Prostate gland (tissue), 2 donors: ENCODE results near the gene PLA2G2E. TPM values are rescaled to one million over a fixed set of nuclear protein-coding genes. Genes with fewer than 3 reads are reported as not detected.

Experiments used
- DNase-seq: peaks from one replicate; pipeline ENCODE4 v3.0.0-alpha.2; 2019; ENCODE audit warnings: low spot score
- H3K27ac ChIP-seq, 2 donors: fragments of 200-600 bp; sonication (generic); 2 replicates each; pipeline ENCODE4 v1.5.1; 2017 to 2019
- H3K27me3 ChIP-seq: fragments of 200-600 bp; sonication (generic); replicated peaks from 2 replicates; pipeline ENCODE4 v1.5.1; 2019; ENCODE audit not compliant: insufficient read depth
- H3K36me3 ChIP-seq, 2 donors: fragments of 200-600 bp; sonication (generic); 1 replicate in 1 of 2; 2 replicates in 1 of 2; pipeline versions ENCODE4 v1.5.1 to v1.8.1; 2017 to 2019
- H3K4me1 ChIP-seq: fragments of 200-600 bp; sonication (generic); replicated peaks from 2 replicates; pipeline ENCODE4 v1.5.1; 2019
- H3K4me3 ChIP-seq, 2 donors: fragments of 200-600 bp; sonication (generic); 2 replicates each; pipeline ENCODE4 v1.5.1; 2017 to 2019
- H3K9me3 ChIP-seq: fragments of 200-600 bp; sonication (generic); 2 replicates; pipeline ENCODE4 v1.5.1; 2017
- CTCF ChIP-seq, 4 experiments: fragments of 200-600 bp in 2 of 4; fragments of 450-650 bp in 2 of 4; sonication (generic) in 2 of 4; IDR thresholded peaks; 1 replicate in 3 of 4; 2 replicates in 1 of 4; pipeline ENCODE4 v1.5.1; 2016 to 2019; ENCODE audit warnings: antibody characterized with exemption in 4 of 4, mild to moderate bottlenecking in 2 of 4, moderate library complexity in 2 of 4
- POLR2A ChIP-seq: fragments of 450-650 bp; IDR thresholded peaks from one replicate; pipeline ENCODE4 v1.6.1; 2016; ENCODE audit warnings: antibody characterized with exemption, mild to moderate bottlenecking
- POLR2AphosphoS5 ChIP-seq: sonication (generic); formaldehyde crosslinking; IDR thresholded peaks from one replicate; pipeline ENCODE4 v1.6.1; 2017; ENCODE audit warnings: antibody characterized with exemption
- WGBS: methylation state at CpG from one replicate; pipeline ENCODE4 v1.1.5; 2018; 5-methylcytosine and 5-hydroxymethylcytosine counted together
- intact Hi-C: fragments of 100-400 bp; cut with DNase I; formaldehyde crosslinking; loops from one replicate; pipeline ENCODE4 v1.14.2; 2022
- total RNA-seq, 2 donors: library from RNA; depleted of rRNA; stranded (reverse); fragments of >200 nt; gene quantifications; one replicate each; pipeline ENCODE4 v1.1.0, GENCODE V29; 2016

PLA2G2E gene
- total RNA-seq, 2 donors from 2014 or later = not detected

DNA sequence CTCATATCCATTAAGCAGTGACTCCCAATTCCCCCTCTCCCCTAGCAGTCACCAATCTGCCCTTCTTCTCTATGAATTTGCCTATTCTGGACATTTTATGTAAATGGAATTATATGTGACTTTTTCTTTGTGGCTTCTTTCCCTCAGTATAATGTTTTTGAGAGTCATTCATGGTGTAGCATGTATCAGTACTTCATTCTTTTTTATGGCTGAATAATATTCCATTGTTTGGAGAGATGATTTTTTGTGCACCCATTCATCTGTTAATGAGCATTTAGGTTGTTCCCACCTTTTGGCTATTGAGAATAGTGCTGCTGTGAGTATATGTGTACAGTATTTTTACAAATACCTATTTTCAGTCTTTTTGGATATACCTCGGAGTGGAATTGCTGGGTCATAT lies 21.8 kb downstream of the PLA2G2E start:
- intact Hi-C loops = no loop called here
- no peak for DNase-seq
- WGBS = 98% methylated on average over 1 of the region's 1 CpG
- Histone ChIP-seq H3K27ac (no peak overlapping the region), H3K27me3 (no peaks in the 10 kb centered on the region), H3K9me3 (no peaks in the 10 kb centered on the region), H3K4me1 (no peaks in the 10 kb centered on the region), H3K36me3 (peaks cover 0 to 4% of the 10 kb centered on the region in 2 donors), H3K4me3 (no peak overlapping the region)
- no peak for TF ChIP-seq CTCF (IDR thresholded peaks at IDR 0.05)
- no peak for TF ChIP-seq POLR2A
- TF ChIP-seq POLR2AphosphoS5 = no peak

DNA sequence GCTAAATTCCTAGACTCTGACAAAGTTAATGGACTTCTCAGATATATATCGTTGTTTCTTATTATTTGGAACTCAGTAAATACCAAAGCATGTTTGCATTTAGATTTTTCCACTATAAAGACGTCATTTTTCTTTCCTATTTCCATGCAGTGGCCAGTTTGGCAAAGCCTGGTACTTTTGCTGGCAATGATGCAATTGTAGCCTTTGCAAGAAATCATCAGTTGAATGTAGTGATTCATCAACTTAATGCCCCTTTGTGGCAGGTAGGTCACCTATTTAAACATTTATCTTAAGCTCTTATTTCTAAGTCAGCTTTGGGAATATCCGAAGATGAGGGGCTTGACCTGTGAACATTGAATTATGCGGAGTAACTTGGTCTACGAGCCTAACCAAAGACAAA lies 29.2 kb downstream of the PLA2G2E start:
- no peak for TF ChIP-seq CTCF (IDR thresholded peaks at IDR 0.05)
- no peak for TF ChIP-seq POLR2AphosphoS5
- TF ChIP-seq POLR2A = no peak
- no peaks in the 10 kb centered on the region for H3K4me1 ChIP-seq
- intact Hi-C loops = no loop called here
- WGBS = 50% methylated on average over 5 of the region's 5 CpGs
- H3K9me3 ChIP-seq = no peaks in the 10 kb centered on the region
- H3K27me3 ChIP-seq = no peaks in the 10 kb centered on the region
- DNase-seq = no peak
- peaks cover 0 to 7% of the 10 kb centered on the region in 2 donors for H3K36me3 ChIP-seq
- H3K27ac ChIP-seq = no peak overlapping the region
- H3K4me3 ChIP-seq = no peak overlapping the region

- TF ChIP-seq CTCF (IDR thresholded peaks at IDR 0.05) (no peak), POLR2A (no peak), POLR2AphosphoS5 (no peak)
- Histone ChIP-seq H3K27ac (no peak overlapping the region), H3K36me3 (peaks cover 0 to 4% of the 10 kb centered on the region in 2 donors), H3K27me3 (no peaks in the 10 kb centered on the region), H3K9me3 (no peaks in the 10 kb centered on the region), H3K4me1 (no peaks in the 10 kb centered on the region), H3K4me3 (no peak overlapping the region)
- intact Hi-C loops = no loop called here
- DNase-seq = no peak
- 66% methylated on average over 3 of the region's 3 CpGs for WGBS
Measured at GRCh38 chr1:19893687-19894086, 29.7 kb downstream of the PLA2G2E start.

GRCh38 chr1:19892628-19893168 lies 30.7 kb downstream of the PLA2G2E start:
- 85% methylated on average over 6 of the region's 6 CpGs for WGBS
- DNase-seq = no peak
- Histone ChIP-seq H3K36me3 (peaks cover 0 to 3% of the 10 kb centered on the region in 2 donors), H3K4me1 (no peaks in the 10 kb centered on the region), H3K27me3 (no peaks in the 10 kb centered on the region), H3K27ac (no peak overlapping the region), H3K9me3 (no peaks in the 10 kb centered on the region), H3K4me3 (no peak overlapping the region)
- TF ChIP-seq CTCF (IDR thresholded peaks at IDR 0.05) (no peak), POLR2A (no peak), POLR2AphosphoS5 (no peak)
- intact Hi-C loops = no loop called here

DNA sequence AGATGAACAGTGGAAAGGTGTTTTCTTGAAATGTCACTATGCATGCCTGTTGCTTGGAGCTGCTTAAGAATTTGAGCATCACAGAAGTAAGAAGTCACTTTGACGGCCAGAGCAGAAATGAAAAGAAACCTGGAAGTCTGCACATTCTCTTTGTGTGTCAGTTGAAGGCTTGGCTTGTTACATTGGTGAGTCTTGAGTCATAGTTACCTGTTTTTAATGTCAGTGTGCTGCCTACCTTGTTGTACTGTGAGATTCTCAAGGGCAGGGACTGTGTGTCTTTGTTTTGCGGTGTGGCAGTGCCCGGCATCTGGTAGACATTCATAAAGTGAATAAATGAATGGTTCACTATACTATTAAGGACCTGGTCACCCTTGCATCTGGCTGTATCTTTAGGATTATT lies 31.3 kb downstream of the PLA2G2E start:
- Histone ChIP-seq H3K4me3 (no peak overlapping the region), H3K4me1 (no peaks in the 10 kb centered on the region), H3K9me3 (no peaks in the 10 kb centered on the region), H3K27ac (no peak overlapping the region), H3K27me3 (no peaks in the 10 kb centered on the region), H3K36me3 (peaks cover 0 to 3% of the 10 kb centered on the region in 2 donors)
- TF ChIP-seq POLR2A (no peak), CTCF (IDR thresholded peaks at IDR 0.05) (no peak), POLR2AphosphoS5 (no peak)
- no peak for DNase-seq
- 97% methylated on average over 3 of the region's 3 CpGs for WGBS
- intact Hi-C loops = no loop called here
